Measurements from ENCODE around the gene PHEX. TPM values are rescaled to one million over a fixed set of nuclear protein-coding genes. Genes with fewer than 3 reads are reported as not detected.

The PHEX gene
- total RNA-seq, 1 donor from 2014 or later: 0.48 TPM

DNA sequence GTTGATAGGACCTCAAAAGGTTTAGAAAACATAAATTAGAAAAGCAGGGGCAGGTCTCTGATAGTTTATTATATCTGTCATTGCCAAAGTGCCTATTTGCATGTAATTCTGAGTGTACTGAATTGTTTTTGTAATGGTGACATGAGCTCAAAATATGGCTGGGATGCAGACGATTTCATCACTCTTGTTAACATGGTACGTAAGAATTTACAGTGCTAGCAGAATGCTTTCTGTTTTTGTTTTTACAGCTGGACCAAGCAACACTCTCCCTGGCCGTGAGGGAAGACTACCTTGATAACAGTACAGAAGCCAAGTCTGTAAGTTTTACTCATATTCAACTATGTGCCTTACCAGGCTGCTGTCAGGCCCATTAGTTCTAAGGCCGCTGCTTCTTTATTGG, 58.1 kb downstream of the PHEX start:
- Mint-ChIP-seq H3K9me3 (ENCODE audit: low read depth) (no peaks in the 10 kb centered on the region), H3K27ac (no peak overlapping the region), H3K36me3 (ENCODE audit: insufficient read depth) (no peaks in the 10 kb centered on the region), H3K4me3 (ENCODE audit: low read depth) (no peak overlapping the region), H3K27me3 (no peaks in the 10 kb centered on the region), H3K4me1 (ENCODE audit: low read depth) (peaks cover 2% of the 10 kb centered on the region)
- no peak for DNase-seq (ENCODE audit: low spot score, unreplicated experiment)
- TF ChIP-seq CTCF (IDR thresholded peaks at IDR 0.05; ENCODE audit: unreplicated experiment): no peak

DNA sequence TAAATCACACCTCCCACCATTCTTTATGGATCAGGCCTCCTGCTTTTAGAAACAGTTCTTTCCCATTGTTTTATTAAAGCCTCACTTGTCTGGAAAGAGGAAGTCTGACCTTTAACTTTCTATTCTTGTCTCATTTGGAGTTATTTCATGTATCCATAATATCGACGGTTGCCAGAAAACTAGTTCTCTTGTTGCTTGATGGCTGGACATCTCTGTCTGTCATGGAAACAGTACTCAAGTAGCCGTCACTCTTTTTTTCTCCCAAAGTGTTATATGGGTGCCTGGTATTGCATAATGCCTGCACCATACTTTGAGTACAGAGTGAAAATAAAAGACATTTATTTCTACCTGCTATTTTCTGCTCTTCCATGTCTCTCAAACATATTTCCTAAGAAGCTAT, 61.4 kb downstream of the PHEX start:
- H3K27ac Mint-ChIP-seq: no peak overlapping the region
- peaks cover 2% of the 10 kb centered on the region for H3K36me3 Mint-ChIP-seq (ENCODE audit: insufficient read depth)
- no peak for TF ChIP-seq CTCF (IDR thresholded peaks at IDR 0.05; ENCODE audit: unreplicated experiment)
- no peak overlapping the region for H3K4me3 Mint-ChIP-seq (ENCODE audit: low read depth)
- DNase-seq (ENCODE audit: low spot score, unreplicated experiment): no peak
- no peaks in the 10 kb centered on the region for H3K9me3 Mint-ChIP-seq (ENCODE audit: low read depth)
- H3K4me1 Mint-ChIP-seq (ENCODE audit: low read depth): peaks cover 3% of the 10 kb centered on the region
- H3K27me3 Mint-ChIP-seq: no peaks in the 10 kb centered on the region

- H3K9me3 Mint-ChIP-seq (ENCODE audit: low read depth): no peaks in the 10 kb centered on the region
- H3K27me3 Mint-ChIP-seq: no peaks in the 10 kb centered on the region
- peaks cover 3% of the 10 kb centered on the region for H3K4me1 Mint-ChIP-seq (ENCODE audit: low read depth)
- peaks cover 2% of the 10 kb centered on the region for H3K36me3 Mint-ChIP-seq (ENCODE audit: insufficient read depth)
- no peak for DNase-seq (ENCODE audit: low spot score, unreplicated experiment)
- no peak for TF ChIP-seq CTCF (IDR thresholded peaks at IDR 0.05; ENCODE audit: unreplicated experiment)
- H3K27ac Mint-ChIP-seq: no peak overlapping the region
- H3K4me3 Mint-ChIP-seq (ENCODE audit: low read depth): no peak overlapping the region
These were observed 63.2 kb downstream of the PHEX start for GRCh38 chrX:22095286-22095685.

DNA sequence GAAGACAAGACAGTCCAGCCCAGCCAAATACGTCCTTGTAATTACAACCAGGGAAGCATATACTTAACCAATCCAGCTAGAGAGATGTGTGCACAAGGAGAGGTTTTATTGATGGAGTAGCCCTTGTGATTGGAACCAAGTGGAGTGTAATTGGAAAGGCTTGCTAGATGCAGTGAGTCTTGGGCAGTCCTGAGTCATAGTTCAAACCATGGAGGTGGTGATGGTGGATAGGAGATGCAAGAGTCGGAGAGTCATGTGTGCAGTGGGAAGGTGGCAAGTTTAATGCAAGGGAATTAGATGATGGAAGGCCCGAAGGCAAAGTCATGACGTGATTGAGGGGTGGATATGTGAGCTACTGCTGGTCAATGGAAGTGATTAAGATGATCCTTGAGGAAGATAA, 63.7 kb downstream of the PHEX start:
- DNase-seq (ENCODE audit: low spot score, unreplicated experiment): no peak
- peak overlapping the region; percentile 54 for H3K27ac Mint-ChIP-seq
- no peak for TF ChIP-seq CTCF (IDR thresholded peaks at IDR 0.05; ENCODE audit: unreplicated experiment)
- H3K27me3 Mint-ChIP-seq: no peaks in the 10 kb centered on the region
- no peaks in the 10 kb centered on the region for H3K9me3 Mint-ChIP-seq (ENCODE audit: low read depth)
- H3K4me3 Mint-ChIP-seq (ENCODE audit: low read depth): no peak overlapping the region
- H3K36me3 Mint-ChIP-seq (ENCODE audit: insufficient read depth): peaks cover 2% of the 10 kb centered on the region
- H3K4me1 Mint-ChIP-seq (ENCODE audit: low read depth): peaks cover 3% of the 10 kb centered on the region

GRCh38 chrX:22097012-22097694, 65.0 kb downstream of the PHEX start:
- peaks cover 2% of the 10 kb centered on the region for H3K36me3 Mint-ChIP-seq (ENCODE audit: insufficient read depth)
- H3K4me3 Mint-ChIP-seq (ENCODE audit: low read depth): no peak overlapping the region
- no peaks in the 10 kb centered on the region for H3K27me3 Mint-ChIP-seq
- H3K4me1 Mint-ChIP-seq (ENCODE audit: low read depth): peaks cover 3% of the 10 kb centered on the region
- TF ChIP-seq CTCF (IDR thresholded peaks at IDR 0.05; ENCODE audit: unreplicated experiment): no peak
- no peaks in the 10 kb centered on the region for H3K9me3 Mint-ChIP-seq (ENCODE audit: low read depth)
- H3K27ac Mint-ChIP-seq: no peak overlapping the region
- DNase-seq (ENCODE audit: low spot score, unreplicated experiment): no peak
